K562 (cell line): ENCODE data around the gene LPIN1.

Source experiments
- ARHGAP35 ChIP-seq: fragments of 450-650 bp; IDR thresholded peaks from 2 replicates; pipeline ENCODE4 v1.6.1; 2018; ENCODE audit not compliant: partially characterized antibody
- PREB ChIP-seq: sonication (generic); formaldehyde crosslinking; IDR thresholded peaks from 2 replicates; pipeline ENCODE4 v1.8.1; 2023; ENCODE audit warnings: mild to moderate bottlenecking, missing genetic modification reagents
- RAD21 ChIP-seq, 2 experiments: fragments of 250-450 bp in 1 of 2; fragments of 450-650 bp in 1 of 2; sonication (Bioruptor Pico) in 1 of 2; formaldehyde crosslinking in 1 of 2; IDR thresholded peaks in 1 of 2; conservative IDR thresholded peaks in 1 of 2; 2 replicates each; pipeline versions ENCODE4 v1.4.0 to v1.8.0; 2020 to 2022; ENCODE audit warnings: mild to moderate bottlenecking in 2 of 2, moderate library complexity in 1 of 2
- RCOR1 ChIP-seq, 2 experiments: IDR thresholded peaks; 2 replicates each; pipeline ENCODE4 v1.6.1; 2012; ENCODE audit warnings: low read depth in 2 of 2, low read length in 2 of 2, borderline replicate concordance in 1 of 2, improper control_type of control experiment in 1 of 2
- SMARCA4 ChIP-seq: fragments of 450-650 bp; IDR thresholded peaks from 2 replicates; pipeline ENCODE4 v1.6.1; 2016
- TAF7 ChIP-seq: fragments of 450-650 bp; IDR thresholded peaks from 2 replicates; pipeline ENCODE4 v1.6.1; 2016; ENCODE audit warnings: missing genetic modification characterization, missing compliant biosample characterization
- ZNF140 ChIP-seq: fragments of 250-450 bp; sonication (Bioruptor Pico); IDR thresholded peaks from 2 replicates; pipeline ENCODE4 v1.8.0; 2021; ENCODE audit warnings: moderate library complexity, mild to moderate bottlenecking, inconsistent platforms
- ZNF609 ChIP-seq: sonication (generic); formaldehyde crosslinking; IDR thresholded peaks from 2 replicates; pipeline ENCODE4 v1.8.1; 2023; ENCODE audit warnings: missing genetic modification reagents, mild to moderate bottlenecking, borderline replicate concordance
- TF ChIP-seq, protein P1 (sequence below): fragments of 450-650 bp; IDR thresholded peaks from 2 replicates; pipeline ENCODE4 v1.6.1; 2017; ENCODE audit warnings: mild to moderate bottlenecking, moderate library complexity

DNA sequence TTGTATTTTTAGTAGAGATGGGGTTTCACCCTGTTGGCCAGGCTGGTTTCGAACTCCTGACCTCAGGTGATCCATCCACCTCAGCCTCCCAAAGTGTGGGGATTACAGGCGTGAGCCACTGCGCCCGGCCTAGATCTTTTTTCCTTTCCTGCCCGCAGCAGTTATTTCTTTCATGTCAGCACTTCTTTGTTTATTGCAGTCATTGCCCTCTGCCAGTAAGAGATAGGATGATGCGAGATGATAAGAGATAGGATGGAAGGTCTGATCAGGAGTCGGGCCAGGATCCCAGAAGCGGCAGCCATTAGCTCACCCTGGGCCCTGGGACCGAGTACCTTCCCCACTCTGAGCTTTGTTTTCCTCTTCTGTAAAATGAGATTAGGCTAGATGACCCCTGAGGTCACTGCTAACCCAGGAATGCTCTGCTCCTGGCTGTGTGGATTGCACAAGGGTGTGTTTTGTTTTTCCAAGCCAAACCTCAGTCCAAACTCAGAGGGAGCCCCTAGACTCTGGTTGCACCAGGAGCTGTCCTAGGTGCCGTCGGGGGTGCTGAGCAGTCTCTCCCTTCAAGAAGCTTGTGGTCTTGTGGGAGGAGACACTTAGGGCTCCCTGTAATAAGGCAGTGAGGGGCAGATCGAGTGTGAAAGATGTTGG lies 63.3 kb downstream of the LPIN1 start:
- TF ChIP-seq PREB (CRISPR knock-in tag) (no peak), ARHGAP35 (no peak), RCOR1 (IDR thresholded peaks at IDR 0.05; ENCODE audit: borderline replicate concordance in 1 of 2, low read depth in 2 of 2, low read length in 2 of 2) (no peak), TAF7 (no peak), ZNF140 (CRISPR knock-in tag) (no peak), RAD21 (CRISPR knock-in tag; conservative IDR thresholded peaks at IDR 0.05 in 1 of 2, IDR thresholded peaks at IDR 0.05 in 1 of 2) (no peak), ZNF609 (no peak), SMARCA4 (no peak)
- TF ChIP-seq, protein P1, sequence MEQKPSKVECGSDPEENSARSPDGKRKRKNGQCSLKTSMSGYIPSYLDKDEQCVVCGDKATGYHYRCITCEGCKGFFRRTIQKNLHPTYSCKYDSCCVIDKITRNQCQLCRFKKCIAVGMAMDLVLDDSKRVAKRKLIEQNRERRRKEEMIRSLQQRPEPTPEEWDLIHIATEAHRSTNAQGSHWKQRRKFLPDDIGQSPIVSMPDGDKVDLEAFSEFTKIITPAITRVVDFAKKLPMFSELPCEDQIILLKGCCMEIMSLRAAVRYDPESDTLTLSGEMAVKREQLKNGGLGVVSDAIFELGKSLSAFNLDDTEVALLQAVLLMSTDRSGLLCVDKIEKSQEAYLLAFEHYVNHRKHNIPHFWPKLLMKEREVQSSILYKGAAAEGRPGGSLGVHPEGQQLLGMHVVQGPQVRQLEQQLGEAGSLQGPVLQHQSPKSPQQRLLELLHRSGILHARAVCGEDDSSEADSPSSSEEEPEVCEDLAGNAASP: no peak
